Suprapubic skin (tissue), 4 donors: ENCODE data around the gene B3GALT6.

ENCODE experiments used
- EP300 ChIP-seq: sonication (generic); formaldehyde crosslinking; IDR thresholded peaks from one replicate; pipeline ENCODE4 v1.6.1; 2017; ENCODE audit warnings: antibody characterized with exemption
- POLR2A ChIP-seq, 2 donors: fragments of 450-650 bp; IDR thresholded peaks; one replicate each; pipeline ENCODE4 v1.6.1; 2017; ENCODE audit warnings: antibody characterized with exemption in 2 of 2, mild to moderate bottlenecking in 2 of 2, moderate library complexity in 2 of 2
- POLR2AphosphoS5 ChIP-seq, 3 donors: sonication (generic); formaldehyde crosslinking; IDR thresholded peaks; one replicate each; pipeline ENCODE4 v1.6.1; 2017; ENCODE audit warnings: antibody characterized with exemption in 3 of 3
- TF ChIP-seq, protein P1 (sequence below), 2 donors: fragments of 200-600 bp in 1 of 2; fragments of 450-650 bp in 1 of 2; sonication (generic) in 1 of 2; IDR thresholded peaks; one replicate each; pipeline ENCODE4 v1.5.1; 2016 to 2019; ENCODE audit warnings: antibody characterized with exemption in 2 of 2, mild to moderate bottlenecking in 1 of 2, moderate library complexity in 1 of 2

DNA sequence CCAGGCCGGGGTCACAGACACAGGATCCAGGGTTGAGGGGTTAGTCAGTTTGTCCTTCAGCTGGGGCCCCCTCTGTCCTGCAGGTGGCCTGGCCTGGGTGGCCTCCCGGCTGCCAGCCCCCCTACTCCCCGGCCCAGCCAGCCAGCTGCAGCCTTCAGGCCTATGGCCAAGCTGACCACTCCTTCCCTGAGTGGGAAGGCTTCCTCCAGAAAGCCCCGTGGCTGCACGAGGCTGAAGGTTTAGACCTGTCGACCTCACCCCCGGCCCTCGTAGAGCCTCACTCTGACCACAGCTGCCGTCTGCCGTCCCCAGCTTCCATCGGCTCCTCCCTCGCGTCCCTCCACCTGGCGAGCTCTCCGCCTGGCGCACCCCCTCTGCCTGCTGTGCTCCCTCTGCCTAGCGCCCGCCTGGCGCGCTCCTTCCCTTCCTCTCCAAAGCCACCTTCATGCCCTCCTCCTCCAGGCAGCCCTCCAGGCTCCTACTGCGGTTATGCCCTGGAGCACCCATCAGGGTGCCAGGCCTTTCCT is 48.8 kb upstream of the B3GALT6 start:
- TF ChIP-seq EP300 (no peak), POLR2AphosphoS5 (IDR thresholded peaks at IDR 0.05) (no peak), POLR2A (IDR thresholded peaks at IDR 0.05) (no peak)
- TF ChIP-seq, protein P1, sequence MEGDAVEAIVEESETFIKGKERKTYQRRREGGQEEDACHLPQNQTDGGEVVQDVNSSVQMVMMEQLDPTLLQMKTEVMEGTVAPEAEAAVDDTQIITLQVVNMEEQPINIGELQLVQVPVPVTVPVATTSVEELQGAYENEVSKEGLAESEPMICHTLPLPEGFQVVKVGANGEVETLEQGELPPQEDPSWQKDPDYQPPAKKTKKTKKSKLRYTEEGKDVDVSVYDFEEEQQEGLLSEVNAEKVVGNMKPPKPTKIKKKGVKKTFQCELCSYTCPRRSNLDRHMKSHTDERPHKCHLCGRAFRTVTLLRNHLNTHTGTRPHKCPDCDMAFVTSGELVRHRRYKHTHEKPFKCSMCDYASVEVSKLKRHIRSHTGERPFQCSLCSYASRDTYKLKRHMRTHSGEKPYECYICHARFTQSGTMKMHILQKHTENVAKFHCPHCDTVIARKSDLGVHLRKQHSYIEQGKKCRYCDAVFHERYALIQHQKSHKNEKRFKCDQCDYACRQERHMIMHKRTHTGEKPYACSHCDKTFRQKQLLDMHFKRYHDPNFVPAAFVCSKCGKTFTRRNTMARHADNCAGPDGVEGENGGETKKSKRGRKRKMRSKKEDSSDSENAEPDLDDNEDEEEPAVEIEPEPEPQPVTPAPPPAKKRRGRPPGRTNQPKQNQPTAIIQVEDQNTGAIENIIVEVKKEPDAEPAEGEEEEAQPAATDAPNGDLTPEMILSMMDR (IDR thresholded peaks at IDR 0.05) = no peak
